Vagina (tissue), 2 donors: Measurements from ENCODE around the gene CFAP92. TPM values are rescaled to one million over a fixed set of nuclear protein-coding genes. Genes with fewer than 3 reads are reported as not detected.

Source experiments
- DNase-seq, 2 donors: peaks; one replicate each; pipeline ENCODE4 v3.0.0-alpha.2; 2017; ENCODE audit errors: extremely low spot score in 2 of 2
- H3K27ac ChIP-seq: fragments of 200-600 bp; sonication (generic); one replicate; pipeline ENCODE4 v1.5.1; 2019
- H3K27me3 ChIP-seq: fragments of 200-600 bp; sonication (generic); one replicate; pipeline ENCODE4 v1.5.1; 2019
- H3K36me3 ChIP-seq, 2 donors: fragments of 200-600 bp; sonication (generic); one replicate each; pipeline ENCODE4 v1.5.1; 2017 to 2019
- H3K4me1 ChIP-seq: fragments of 200-600 bp; sonication (generic); one replicate; pipeline ENCODE4 v1.5.1; 2019
- H3K4me3 ChIP-seq, 2 donors: fragments of 200-600 bp; sonication (generic); 1 replicate in 1 of 2; 2 replicates in 1 of 2; pipeline ENCODE4 v1.5.1; 2016 to 2019
- H3K9me3 ChIP-seq: fragments of 200-600 bp; sonication (generic); one replicate; pipeline ENCODE4 v1.5.1; 2019
- CTCF ChIP-seq, 3 experiments: fragments of 450-650 bp in 2 of 3; fragments of 200-600 bp in 1 of 3; sonication (generic) in 1 of 3; IDR thresholded peaks; one replicate each; pipeline ENCODE4 v1.5.1; 2017 to 2019; ENCODE audit warnings: antibody characterized with exemption in 3 of 3, mild to moderate bottlenecking in 2 of 3, moderate library complexity in 2 of 3
- POLR2A ChIP-seq, 2 donors: fragments of 450-650 bp; IDR thresholded peaks; one replicate each; pipeline ENCODE4 v1.6.1; 2017; ENCODE audit warnings: antibody characterized with exemption in 2 of 2, mild to moderate bottlenecking in 2 of 2, moderate library complexity in 2 of 2
- POLR2AphosphoS5 ChIP-seq, 2 donors: sonication (generic); formaldehyde crosslinking; IDR thresholded peaks; one replicate each; pipeline ENCODE4 v1.9.0; 2017; ENCODE audit warnings: antibody characterized with exemption in 2 of 2, mild to moderate bottlenecking in 2 of 2, low read depth in 1 of 2; ENCODE audit not compliant: insufficient read depth in 1 of 2
- intact Hi-C: fragments of 100-400 bp; cut with DNase I; formaldehyde crosslinking; loops from one replicate; pipeline ENCODE4 v1.15.1; 2023
- total RNA-seq: library from RNA; depleted of rRNA; stranded (reverse); fragments of >200 nt; gene quantifications from one replicate; pipeline ENCODE4 v1.2.3, GENCODE V29; 2016

The CFAP92 gene
- total RNA-seq, 1 donor from 2014 or later: not detected

GRCh38 chr3:128983293-128984069, 10.4 kb downstream of the CFAP92 start:
- Histone ChIP-seq H3K9me3 (no peaks in the 10 kb centered on the region), H3K36me3 (no peaks in the 10 kb centered on the region), H3K27me3 (no peaks in the 10 kb centered on the region), H3K4me3 (no peak overlapping the region), H3K4me1 (no peaks in the 10 kb centered on the region), H3K27ac (no peak overlapping the region)
- DNase-seq: no peak
- intact Hi-C loops: no loop called here
- no peak for TF ChIP-seq CTCF (IDR thresholded peaks at IDR 0.05)
- TF ChIP-seq POLR2AphosphoS5 (IDR thresholded peaks at IDR 0.05; ENCODE audit: insufficient read depth in 1 of 2, low read depth in 1 of 2): no peak
- no peak for TF ChIP-seq POLR2A (IDR thresholded peaks at IDR 0.05)

- intact Hi-C loops: loop anchor here (10.0 kb wide), 1 partner anchor 270 kb away; the partner anchor contains the start of gene COPG1
- Histone ChIP-seq H3K4me3 (no peak overlapping the region), H3K9me3 (no peaks in the 10 kb centered on the region), H3K36me3 (no peaks in the 10 kb centered on the region), H3K27ac (no peak overlapping the region), H3K27me3 (no peaks in the 10 kb centered on the region), H3K4me1 (no peaks in the 10 kb centered on the region)
- TF ChIP-seq CTCF (IDR thresholded peaks at IDR 0.05): no peak
- no peak for TF ChIP-seq POLR2A (IDR thresholded peaks at IDR 0.05)
- no peak for DNase-seq
Measured at GRCh38 chr3:128975276-128975675, 18.6 kb downstream of the CFAP92 start.

- Histone ChIP-seq H3K9me3 (no peaks in the 10 kb centered on the region), H3K36me3 (no peaks in the 10 kb centered on the region), H3K4me1 (no peaks in the 10 kb centered on the region), H3K27ac (no peak overlapping the region), H3K27me3 (no peaks in the 10 kb centered on the region), H3K4me3 (no peak overlapping the region)
- DNase-seq: no peak
- intact Hi-C loops: loop anchor here (10.0 kb wide), 1 partner anchor 271 kb away; the partner anchor contains the start of gene COPG1
- TF ChIP-seq POLR2AphosphoS5 (IDR thresholded peaks at IDR 0.05; ENCODE audit: insufficient read depth in 1 of 2, low read depth in 1 of 2): no peak
Measured at GRCh38 chr3:128973988-128974564, 19.8 kb downstream of the CFAP92 start.

GRCh38 chr3:128971421-128972100, 22.3 kb downstream of the CFAP92 start:
- intact Hi-C loops: loop anchor here (10.0 kb wide), 1 partner anchor 273 kb away; the partner anchor contains the start of gene COPG1
- H3K4me1 ChIP-seq: no peaks in the 10 kb centered on the region
- no peaks in the 10 kb centered on the region for H3K27me3 ChIP-seq
- DNase-seq: no peak
- no peak overlapping the region for H3K4me3 ChIP-seq
- no peaks in the 10 kb centered on the region for H3K9me3 ChIP-seq
- peak overlapping the region; percentile 56 for H3K27ac ChIP-seq
- H3K36me3 ChIP-seq: no peaks in the 10 kb centered on the region
- TF ChIP-seq POLR2AphosphoS5 (IDR thresholded peaks at IDR 0.05; ENCODE audit: insufficient read depth in 1 of 2, low read depth in 1 of 2) (no peak), POLR2A (IDR thresholded peaks at IDR 0.05) (no peak), CTCF (IDR thresholded peaks at IDR 0.05) (no peak)

- no peaks in the 10 kb centered on the region for H3K9me3 ChIP-seq
- H3K4me1 ChIP-seq: no peaks in the 10 kb centered on the region
- H3K27me3 ChIP-seq: no peaks in the 10 kb centered on the region
- H3K4me3 ChIP-seq: no peak overlapping the region
- intact Hi-C loops: loop anchor here (10.0 kb wide), 1 partner anchor 274 kb away; the partner anchor contains the start of gene COPG1
- H3K36me3 ChIP-seq: no peaks in the 10 kb centered on the region
- TF ChIP-seq POLR2A (IDR thresholded peaks at IDR 0.05): no peak
- TF ChIP-seq POLR2AphosphoS5 (IDR thresholded peaks at IDR 0.05; ENCODE audit: insufficient read depth in 1 of 2, low read depth in 1 of 2): no peak
- TF ChIP-seq CTCF (IDR thresholded peaks at IDR 0.05): no peak
- DNase-seq: no peak
- no peak overlapping the region for H3K27ac ChIP-seq
Measured at GRCh38 chr3:128970740-128971047, 23.2 kb downstream of the CFAP92 start.
